Activated CD4-positive, alpha-beta T cell treated with anti-CD3 and anti-CD28 coated beads for 24 hours (primary cell): ENCODE measurements around the gene ZNF599.

Experiments
- DNase-seq, 2 donors: peaks; one replicate each; pipeline ENCODE4 v3.0.0-alpha.2; 2020; ENCODE audit warnings: low read depth in 2 of 2

ZNF599 gene

DNA sequence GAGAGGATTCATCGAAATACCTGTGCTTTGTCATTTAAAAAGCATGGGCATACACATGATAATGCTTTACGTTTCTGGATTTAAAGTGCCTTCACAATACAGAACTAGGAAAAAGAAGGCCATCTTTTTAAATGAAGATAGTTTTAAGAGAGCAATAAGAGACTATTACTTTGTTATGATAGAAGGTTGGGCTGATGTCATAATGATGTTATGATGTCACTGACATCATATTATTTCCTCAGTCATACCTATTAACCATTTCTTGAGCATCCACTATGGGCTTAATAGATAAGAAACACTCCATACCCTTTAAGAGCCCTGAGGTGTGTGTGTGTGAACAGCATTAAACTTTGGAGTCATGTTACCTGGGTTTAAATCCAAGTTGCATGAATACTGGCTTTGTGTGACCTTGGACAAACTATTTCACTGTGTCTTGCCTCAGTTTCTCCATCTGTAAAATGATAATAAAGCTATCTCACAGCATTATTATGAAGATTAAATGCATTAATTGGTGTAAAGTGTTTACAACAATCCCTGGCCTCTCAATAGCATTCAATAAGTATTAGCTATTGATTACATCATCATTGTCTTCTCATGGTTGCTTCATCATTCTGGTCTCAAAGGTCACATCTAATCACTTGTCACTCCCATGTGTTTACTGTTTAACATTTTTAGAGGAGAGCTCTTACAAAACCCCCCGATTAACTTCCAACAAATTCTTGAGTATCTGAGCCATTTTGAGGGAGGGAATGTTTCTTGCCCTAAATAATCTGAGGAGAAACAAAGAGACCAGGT is 27.9 kb downstream of the ZNF599 start:
- DNase-seq, result no peak

GRCh38 chr19:34734537-34735103 is 38.4 kb downstream of the ZNF599 start:
- peak in 1 of 2 donors; percentile 36 for DNase-seq

- peak; percentile 65 to 73 for DNase-seq
Observed at GRCh38 chr19:34733746-34734536, 39.1 kb downstream of the ZNF599 start, which contains the start of gene ZNF181. Gene ZNF181 (plus strand): TSS chr19:34734243. CDS start chr19:34735038, 795 bp downstream.

GRCh38 chr19:34733266-34733745 is 39.7 kb downstream of the ZNF599 start:
- DNase-seq, result no peak

DNA sequence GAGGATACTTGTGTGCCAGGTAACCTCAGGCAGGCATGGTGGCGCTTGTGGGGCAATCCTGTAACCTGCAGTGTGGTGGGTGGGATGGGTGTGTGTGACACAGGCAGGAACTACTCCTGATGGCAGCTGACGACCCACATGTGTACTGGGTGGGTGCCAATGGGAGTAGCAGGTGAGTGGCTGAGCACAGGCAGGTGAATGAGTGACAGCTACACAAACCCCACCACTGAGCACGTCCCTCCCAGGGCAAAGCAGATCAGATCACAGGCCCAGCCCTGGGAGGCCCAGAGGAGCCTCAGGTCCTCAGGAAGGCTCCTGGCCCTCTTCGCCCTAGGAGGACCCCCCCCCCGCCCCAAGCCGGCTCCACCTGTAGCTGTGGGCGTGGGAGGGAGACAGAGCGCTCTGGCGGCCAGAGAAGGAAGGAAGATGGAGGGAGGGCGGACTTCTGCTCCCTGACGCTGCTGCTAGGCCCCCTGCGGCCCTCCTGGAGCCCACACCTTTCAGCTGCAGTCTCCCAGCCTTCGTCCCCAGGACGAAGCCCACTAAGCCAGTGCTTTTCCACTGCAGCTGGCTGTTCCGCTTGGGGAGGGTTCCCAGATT is 40.3 kb downstream of the ZNF599 start:
- no peak for DNase-seq

DNA sequence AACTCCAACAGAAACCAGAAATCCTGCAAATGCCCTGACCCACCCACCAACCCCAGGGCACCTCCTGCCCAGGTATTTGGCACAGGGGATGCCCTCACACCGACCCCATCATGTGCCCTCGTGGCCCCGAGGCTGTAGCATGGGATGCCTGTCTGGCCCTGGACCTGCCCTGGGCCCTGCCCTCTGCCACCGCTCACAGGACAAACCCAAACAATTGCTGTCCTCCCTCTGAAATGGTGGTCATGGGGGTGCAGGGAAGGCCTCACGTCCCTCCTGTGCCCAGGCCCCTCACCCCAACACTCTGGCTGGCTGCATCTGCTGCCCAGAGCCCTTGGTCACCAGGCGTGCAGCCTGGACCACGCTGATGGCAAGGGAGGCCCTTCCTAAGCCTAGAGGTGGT is 41.1 kb downstream of the ZNF599 start:
- DNase-seq, result no peak

DNA sequence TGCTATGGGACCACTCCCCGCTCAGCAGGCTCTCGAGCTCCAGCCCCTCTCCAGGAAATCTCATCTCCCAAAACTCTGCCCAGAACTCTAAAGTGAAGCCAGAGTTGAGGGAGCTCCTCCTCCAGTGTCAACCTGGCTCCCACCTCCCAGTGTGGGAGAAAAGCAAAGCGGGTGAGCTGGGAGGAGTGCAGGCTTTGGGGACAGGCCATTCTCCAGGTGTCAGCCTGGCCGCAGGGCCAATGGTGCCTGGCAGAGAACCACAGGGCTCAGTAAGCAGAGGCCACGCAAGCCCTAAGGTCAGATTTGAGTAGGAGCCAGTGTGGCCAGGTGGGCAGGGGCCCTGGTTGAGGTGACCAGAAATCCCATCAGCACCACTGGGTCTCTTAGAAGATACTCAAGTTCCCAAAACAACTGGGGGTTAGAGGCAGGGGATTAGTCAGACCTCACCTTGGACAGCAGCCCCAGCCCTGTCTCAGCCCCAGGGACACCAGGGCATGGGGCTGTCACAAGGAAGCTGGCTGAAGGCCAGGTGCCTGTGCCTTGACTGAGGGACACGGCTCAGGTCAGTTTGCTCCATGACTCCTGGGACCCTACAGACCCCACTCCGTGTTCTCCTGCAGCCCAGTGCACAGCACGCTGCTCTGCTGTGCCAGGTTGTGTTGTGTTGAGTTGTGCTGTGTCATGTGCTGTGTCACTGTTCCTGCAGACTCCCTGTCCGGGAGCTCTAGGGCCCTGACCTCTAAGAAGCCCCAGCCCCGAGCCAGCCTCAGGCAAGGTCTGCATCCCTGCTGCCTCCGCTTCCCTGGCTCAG is 41.8 kb downstream of the ZNF599 start:
- no peak for DNase-seq

GRCh38 chr19:34725400-34725799 is 47.6 kb downstream of the ZNF599 start:
- no peak for DNase-seq

- DNase-seq, result no peak
Observed at GRCh38 chr19:34722353-34722752, 50.7 kb downstream of the ZNF599 start.

DNA sequence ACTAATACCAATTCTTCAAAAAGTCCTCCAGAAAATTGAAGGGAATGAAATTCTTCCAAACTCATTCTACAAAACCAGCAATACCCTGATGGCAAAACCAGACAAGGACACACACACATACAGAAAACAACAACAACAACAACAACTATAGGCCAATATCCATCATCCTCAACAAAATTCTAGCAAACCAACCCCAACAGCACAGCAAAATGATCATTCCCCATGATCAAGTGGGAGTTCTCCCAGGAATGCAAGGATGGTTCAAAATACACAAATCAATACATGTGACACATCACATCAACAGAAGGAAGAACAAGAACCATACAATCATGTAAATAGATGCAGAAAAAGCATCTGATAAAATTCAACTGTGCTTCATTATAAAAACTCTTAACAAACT is 57.7 kb downstream of the ZNF599 start:
- DNase-seq, result no peak

DNA sequence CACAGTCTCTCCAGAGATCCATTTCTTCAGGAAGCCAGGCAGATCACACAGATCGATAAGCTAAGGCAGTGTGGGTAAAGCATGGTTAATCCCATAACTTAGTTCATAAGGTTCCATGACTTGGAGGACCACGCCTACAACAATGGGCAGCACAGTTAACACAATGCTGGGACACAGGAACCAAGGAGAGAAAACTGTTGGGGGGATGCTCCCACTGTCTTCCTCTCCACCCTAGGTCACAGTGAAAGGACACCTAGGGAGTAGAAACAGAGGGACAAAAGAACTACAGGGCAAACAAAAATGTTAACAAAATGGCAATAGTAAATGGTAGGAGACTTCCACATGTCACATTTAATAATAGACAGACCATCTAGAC is 59.8 kb downstream of the ZNF599 start:
- DNase-seq, result no peak

- DNase-seq, result peak in 1 of 2 donors; percentile 46
Observed at GRCh38 chr19:34712395-34713261, 60.4 kb downstream of the ZNF599 start.

DNA sequence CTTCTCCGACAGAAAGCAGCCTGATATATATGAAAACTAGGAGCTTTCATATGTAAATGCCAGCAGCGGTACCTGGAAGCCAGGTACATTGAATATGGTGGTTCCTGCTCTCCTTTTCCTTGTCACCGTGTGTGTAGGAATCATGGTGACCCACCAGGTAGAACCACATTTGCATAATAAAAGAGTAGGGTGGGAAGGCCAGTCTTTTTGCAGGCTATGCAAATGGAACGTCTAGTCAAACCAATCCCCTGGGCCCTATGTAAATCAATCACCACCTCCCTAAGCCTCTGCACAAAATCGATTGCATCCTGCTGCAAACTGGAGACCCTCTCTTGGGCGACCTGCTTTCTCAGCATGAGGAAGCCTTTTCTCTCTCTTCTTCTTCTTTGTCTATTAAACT is 61.1 kb downstream of the ZNF599 start:
- no peak for DNase-seq
